GM12878 (cell line): ENCODE data around the gene AFAP1.

ENCODE experiments used
- CHD2 ChIP-seq: IDR thresholded peaks from 2 replicates; pipeline ENCODE4 v1.6.1; 2011; ENCODE audit warnings: low read depth, low read length, improper control_type of control experiment, borderline replicate concordance
- POLR2A ChIP-seq: IDR thresholded peaks from 2 replicates; pipeline ENCODE4 v1.6.1; 2011; ENCODE audit warnings: low read depth, mild to moderate bottlenecking, low read length
- POLR2AphosphoS5 ChIP-seq: IDR thresholded peaks from 2 replicates; pipeline ENCODE4 v1.6.1; 2011; ENCODE audit warnings: mild to moderate bottlenecking, low read length, inconsistent platforms

DNA sequence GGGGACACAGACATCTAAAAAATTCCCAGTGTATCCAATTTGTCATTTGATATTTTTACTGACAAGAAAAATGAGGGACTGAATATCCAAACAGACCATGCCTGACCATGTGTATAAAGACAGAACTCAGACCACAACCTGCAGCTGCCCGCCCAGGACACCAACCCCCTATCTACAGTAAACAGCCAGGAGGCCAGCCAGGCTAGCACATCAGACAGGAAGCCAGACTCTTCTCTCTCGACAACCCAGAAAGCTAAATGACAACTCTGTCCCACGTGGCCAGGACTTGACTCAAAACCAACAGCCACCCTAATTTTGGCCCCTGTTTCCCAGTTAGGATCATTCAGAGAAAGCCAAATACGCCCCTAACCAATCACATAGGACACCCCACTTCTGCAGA, 15.1 kb downstream of the AFAP1 start:
- no peak for TF ChIP-seq POLR2A
- no peak for TF ChIP-seq CHD2
- no peak for TF ChIP-seq POLR2AphosphoS5
